ENCODE measurements around the gene RRBP1.

Gene RRBP1

DNA sequence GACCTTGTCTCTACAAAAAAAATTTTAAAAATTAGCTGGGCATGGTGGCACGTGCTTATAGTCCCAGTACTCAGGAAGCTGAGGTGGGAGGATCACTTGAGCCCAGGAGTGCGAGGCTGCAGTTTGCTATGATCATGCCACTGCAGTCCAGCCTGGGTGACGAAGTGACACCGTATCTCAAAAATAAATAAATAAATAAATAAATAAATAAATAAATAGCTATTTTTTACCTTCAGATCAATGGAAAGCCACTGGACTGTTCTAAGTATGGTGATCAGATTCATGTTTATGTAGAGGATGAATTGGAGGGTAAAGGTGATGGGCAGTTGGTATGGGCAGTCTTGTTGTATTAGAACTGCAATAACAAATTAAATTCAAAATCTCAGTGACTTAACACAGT lies 88.1 kb downstream of the RRBP1 start:
- H3K4me3 ChIP-seq (replicated peaks; ENCODE audit: insufficient read depth, low read length), result no peak overlapping the region
- TF ChIP-seq SPI1 (IDR thresholded peaks at IDR 0.05; ENCODE audit: borderline replicate concordance, low read depth), result no peak
- H3K27me3 ChIP-seq (ENCODE audit: insufficient read depth, poor library complexity, severe bottlenecking), result no peaks in the 10 kb centered on the region
- H3K27ac ChIP-seq (replicated peaks), result no peak overlapping the region
- DNase-seq (ENCODE audit: low read depth in 1 of 2, low spot score in 1 of 2), result no peak

DNA sequence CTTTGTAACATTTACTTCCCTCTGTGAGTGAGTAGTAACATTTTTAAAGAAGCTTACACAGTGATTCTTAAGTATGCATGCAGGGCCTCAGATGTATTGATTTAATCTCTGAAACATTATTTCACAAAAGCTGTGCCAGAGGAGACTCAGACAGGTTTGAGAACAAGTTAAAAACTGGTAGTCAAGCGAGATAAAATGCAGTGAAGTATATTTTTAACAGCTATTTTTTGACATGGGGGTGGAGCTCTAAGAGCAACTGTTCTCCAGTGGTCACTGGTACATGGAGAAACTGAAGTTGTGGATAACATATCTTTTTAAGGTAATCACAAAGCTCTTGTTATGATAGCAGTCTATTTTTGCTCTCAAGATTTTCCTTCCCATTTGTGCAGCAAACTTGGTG lies 91.8 kb downstream of the RRBP1 start:
- no peaks in the 10 kb centered on the region for H3K27me3 ChIP-seq (ENCODE audit: insufficient read depth, poor library complexity, severe bottlenecking)
- no peak for DNase-seq (ENCODE audit: low read depth in 1 of 2, low spot score in 1 of 2)
- no peak overlapping the region for H3K4me3 ChIP-seq (replicated peaks; ENCODE audit: insufficient read depth, low read length)
- H3K27ac ChIP-seq (replicated peaks), result no peak overlapping the region
- TF ChIP-seq GABPA (IDR thresholded peaks at IDR 0.05; ENCODE audit: low read depth) (no peak), SPI1 (IDR thresholded peaks at IDR 0.05; ENCODE audit: borderline replicate concordance, low read depth) (no peak), POLR2AphosphoS5 (IDR thresholded peaks at IDR 0.05; ENCODE audit: low read depth) (no peak)
- TF ChIP-seq, protein P1, sequence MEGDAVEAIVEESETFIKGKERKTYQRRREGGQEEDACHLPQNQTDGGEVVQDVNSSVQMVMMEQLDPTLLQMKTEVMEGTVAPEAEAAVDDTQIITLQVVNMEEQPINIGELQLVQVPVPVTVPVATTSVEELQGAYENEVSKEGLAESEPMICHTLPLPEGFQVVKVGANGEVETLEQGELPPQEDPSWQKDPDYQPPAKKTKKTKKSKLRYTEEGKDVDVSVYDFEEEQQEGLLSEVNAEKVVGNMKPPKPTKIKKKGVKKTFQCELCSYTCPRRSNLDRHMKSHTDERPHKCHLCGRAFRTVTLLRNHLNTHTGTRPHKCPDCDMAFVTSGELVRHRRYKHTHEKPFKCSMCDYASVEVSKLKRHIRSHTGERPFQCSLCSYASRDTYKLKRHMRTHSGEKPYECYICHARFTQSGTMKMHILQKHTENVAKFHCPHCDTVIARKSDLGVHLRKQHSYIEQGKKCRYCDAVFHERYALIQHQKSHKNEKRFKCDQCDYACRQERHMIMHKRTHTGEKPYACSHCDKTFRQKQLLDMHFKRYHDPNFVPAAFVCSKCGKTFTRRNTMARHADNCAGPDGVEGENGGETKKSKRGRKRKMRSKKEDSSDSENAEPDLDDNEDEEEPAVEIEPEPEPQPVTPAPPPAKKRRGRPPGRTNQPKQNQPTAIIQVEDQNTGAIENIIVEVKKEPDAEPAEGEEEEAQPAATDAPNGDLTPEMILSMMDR (IDR thresholded peaks at IDR 0.05; ENCODE audit: insufficient read depth, low read length), result no peak
- TF ChIP-seq, protein P2, sequence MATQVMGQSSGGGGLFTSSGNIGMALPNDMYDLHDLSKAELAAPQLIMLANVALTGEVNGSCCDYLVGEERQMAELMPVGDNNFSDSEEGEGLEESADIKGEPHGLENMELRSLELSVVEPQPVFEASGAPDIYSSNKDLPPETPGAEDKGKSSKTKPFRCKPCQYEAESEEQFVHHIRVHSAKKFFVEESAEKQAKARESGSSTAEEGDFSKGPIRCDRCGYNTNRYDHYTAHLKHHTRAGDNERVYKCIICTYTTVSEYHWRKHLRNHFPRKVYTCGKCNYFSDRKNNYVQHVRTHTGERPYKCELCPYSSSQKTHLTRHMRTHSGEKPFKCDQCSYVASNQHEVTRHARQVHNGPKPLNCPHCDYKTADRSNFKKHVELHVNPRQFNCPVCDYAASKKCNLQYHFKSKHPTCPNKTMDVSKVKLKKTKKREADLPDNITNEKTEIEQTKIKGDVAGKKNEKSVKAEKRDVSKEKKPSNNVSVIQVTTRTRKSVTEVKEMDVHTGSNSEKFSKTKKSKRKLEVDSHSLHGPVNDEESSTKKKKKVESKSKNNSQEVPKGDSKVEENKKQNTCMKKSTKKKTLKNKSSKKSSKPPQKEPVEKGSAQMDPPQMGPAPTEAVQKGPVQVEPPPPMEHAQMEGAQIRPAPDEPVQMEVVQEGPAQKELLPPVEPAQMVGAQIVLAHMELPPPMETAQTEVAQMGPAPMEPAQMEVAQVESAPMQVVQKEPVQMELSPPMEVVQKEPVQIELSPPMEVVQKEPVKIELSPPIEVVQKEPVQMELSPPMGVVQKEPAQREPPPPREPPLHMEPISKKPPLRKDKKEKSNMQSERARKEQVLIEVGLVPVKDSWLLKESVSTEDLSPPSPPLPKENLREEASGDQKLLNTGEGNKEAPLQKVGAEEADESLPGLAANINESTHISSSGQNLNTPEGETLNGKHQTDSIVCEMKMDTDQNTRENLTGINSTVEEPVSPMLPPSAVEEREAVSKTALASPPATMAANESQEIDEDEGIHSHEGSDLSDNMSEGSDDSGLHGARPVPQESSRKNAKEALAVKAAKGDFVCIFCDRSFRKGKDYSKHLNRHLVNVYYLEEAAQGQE (IDR thresholded peaks at IDR 0.05; ENCODE audit: insufficient replicate concordance, low read depth), result no peak

DNA sequence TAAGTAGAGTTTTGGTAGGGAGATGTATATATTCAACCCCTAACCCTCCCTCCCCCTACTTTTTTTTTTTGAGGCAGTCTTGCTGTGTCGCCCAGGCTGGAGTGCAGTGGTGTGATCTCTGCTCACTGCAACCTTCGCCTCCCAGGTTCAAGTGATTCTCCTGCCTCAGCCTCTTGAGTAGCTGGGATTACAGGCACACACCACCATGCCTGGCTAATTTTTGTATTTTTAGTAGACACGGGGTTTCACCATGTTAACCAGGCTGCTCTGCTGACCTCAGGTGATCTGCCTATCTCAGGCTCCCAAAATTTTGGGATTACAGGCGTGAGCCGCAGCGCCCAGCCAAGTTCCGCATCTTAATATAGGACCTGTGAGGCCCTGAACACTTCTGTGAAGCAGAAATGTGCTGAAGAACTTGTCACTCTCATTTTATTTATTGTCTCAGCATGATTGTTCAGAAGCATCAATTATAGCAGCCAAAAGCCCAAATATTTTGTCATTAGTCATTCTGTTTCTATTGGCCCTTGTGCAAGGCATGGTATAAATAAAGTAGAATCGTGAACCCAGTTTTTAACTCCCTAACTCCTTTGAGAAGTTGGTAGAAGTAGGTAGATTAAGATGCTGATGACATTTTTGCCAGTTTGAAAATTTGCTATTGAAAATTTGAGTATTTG lies 92.7 kb downstream of the RRBP1 start:
- H3K27ac ChIP-seq (replicated peaks), result no peak overlapping the region
- DNase-seq (ENCODE audit: low read depth in 1 of 2, low spot score in 1 of 2), result no peak
- H3K4me3 ChIP-seq (replicated peaks; ENCODE audit: insufficient read depth, low read length), result no peak overlapping the region
- TF ChIP-seq SPI1 (IDR thresholded peaks at IDR 0.05; ENCODE audit: borderline replicate concordance, low read depth) (no peak), POLR2AphosphoS5 (IDR thresholded peaks at IDR 0.05; ENCODE audit: low read depth) (no peak), GABPA (IDR thresholded peaks at IDR 0.05; ENCODE audit: low read depth) (no peak)
- TF ChIP-seq, protein P1 (IDR thresholded peaks at IDR 0.05; ENCODE audit: insufficient read depth, low read length), result no peak
- TF ChIP-seq, protein P2 (IDR thresholded peaks at IDR 0.05; ENCODE audit: insufficient replicate concordance, low read depth), result no peak
- no peaks in the 10 kb centered on the region for H3K27me3 ChIP-seq (ENCODE audit: insufficient read depth, poor library complexity, severe bottlenecking)

DNA sequence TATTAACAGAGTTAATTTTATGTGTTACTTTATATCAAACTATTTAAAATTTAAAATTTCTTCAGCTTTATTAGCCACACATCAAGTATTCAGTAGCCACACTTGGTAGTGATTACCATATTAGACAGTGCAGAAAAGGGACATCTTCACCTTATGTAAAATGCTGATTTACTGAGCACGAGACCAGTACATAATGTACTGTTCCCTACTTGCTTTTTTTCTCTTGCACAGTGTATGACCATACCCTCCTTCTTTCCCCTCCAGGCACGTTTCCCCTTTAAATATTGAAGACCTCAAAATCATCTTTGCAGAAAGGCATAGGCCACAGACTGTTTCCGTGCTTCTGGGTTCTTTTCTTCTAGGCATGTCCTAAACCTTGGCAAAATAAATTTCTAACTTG lies 94.2 kb downstream of the RRBP1 start:
- no peaks in the 10 kb centered on the region for H3K27me3 ChIP-seq (ENCODE audit: insufficient read depth, poor library complexity, severe bottlenecking)
- no peak overlapping the region for H3K4me3 ChIP-seq (replicated peaks; ENCODE audit: insufficient read depth, low read length)
- no peak for TF ChIP-seq SPI1 (IDR thresholded peaks at IDR 0.05; ENCODE audit: borderline replicate concordance, low read depth)
- no peak for TF ChIP-seq POLR2AphosphoS5 (IDR thresholded peaks at IDR 0.05; ENCODE audit: low read depth)
- TF ChIP-seq, protein P1 (IDR thresholded peaks at IDR 0.05; ENCODE audit: insufficient read depth, low read length), result no peak
- TF ChIP-seq, protein P2 (IDR thresholded peaks at IDR 0.05; ENCODE audit: insufficient replicate concordance, low read depth), result no peak
- no peak for TF ChIP-seq GABPA (IDR thresholded peaks at IDR 0.05; ENCODE audit: low read depth)
- no peak overlapping the region for H3K27ac ChIP-seq (replicated peaks)
- no peak for DNase-seq (ENCODE audit: low read depth in 1 of 2, low spot score in 1 of 2)

Data from HL-60 (cell line).